ENCODE data around the gene MAD2L2. TPM values are rescaled to one million over a fixed set of nuclear protein-coding genes. Genes with fewer than 3 reads are reported as not detected.

Gene MAD2L2
- total and polyA plus RNA-seq, 9 of the 15 experiments (the other 6 are each of a cell fraction or from before 2014, with no cell fraction given) = 12.4 to 286 (median 143) TPM

GRCh38 chr1:11675325-11675724, 5.6 kb downstream of the MAD2L2 start (continued):
- TF ChIP-seq DNMT1 (IDR thresholded peaks at IDR 0.05) (no peak), RBFOX2 (IDR thresholded peaks at IDR 0.05; ENCODE audit: low read depth, low read length) (peak; percentile 53; the same call in 1 of the 2 replicates)

- Histone ChIP-seq H3K9me3 (replicated peaks; ENCODE audit: control insufficient read depth, insufficient read depth, low read depth, low read length) (no peaks in the 10 kb centered on the region), H3K9ac (ENCODE audit: insufficient read depth in 1 of 2, low read depth in 2 of 2, low read length in 2 of 2) (peak overlapping the region in 1 of 2 experiments; percentile 38; a peak in 1 of 4 replicates), H3K79me2 (ENCODE audit: control insufficient read depth, insufficient read depth, low read length) (peaks cover 9% of the 10 kb centered on the region; the same call in 2 of the 3 replicates), H3K27ac (ENCODE audit: extremely low read depth, low read depth, low read length) (no peak overlapping the region), H3K36me3 (ENCODE audit: control insufficient read depth, insufficient read depth, low read length) (peaks cover 86% of the 10 kb centered on the region), H4K20me1 (replicated peaks; ENCODE audit: control insufficient read depth, insufficient read depth, low read length) (peaks cover 8% of the 10 kb centered on the region), H3K4me3 (no peak overlapping the region), H2AFZ (ENCODE audit: low read depth, low read length) (no peak overlapping the region), H3K4me1 (replicated peaks in 1 of 2; ENCODE audit: control insufficient read depth in 2 of 2, insufficient read depth in 2 of 2, low read length in 2 of 2) (peaks cover 20 to 55% of the 10 kb centered on the region in 2 experiments), H3K4me2 (ENCODE audit: insufficient read depth, low read length) (no peak overlapping the region), H3K27me3 (ENCODE audit: control insufficient read depth in 2 of 2, insufficient read depth in 2 of 2, low read length in 2 of 2) (no peaks in the 10 kb centered on the region), H3K9me1 (ENCODE audit: control insufficient read depth, insufficient read depth, low read length) (peaks cover 8% of the 10 kb centered on the region)
- no TSS peak for BruUV-seq (replicated peaks)
- intact Hi-C loops (cut with micrococcal nuclease) (loop anchor here (5.0 kb wide), 1 partner anchor 33 kb away; no protein-coding TSS in a partner anchor), in situ Hi-C loops (cut with MboI) (no loop called here)
- DNase-seq (ENCODE audit: extremely low read depth in 1 of 4, low spot score in 3 of 4) (no peak), FAIRE-seq (no peak), ATAC-seq (no peak)
- ChIA-PET POLR2A (interaction anchor here (0.8 to 3.8 kb wide), 6 partner anchors 8 to 234 kb away, joined by 3 to 40 read pairs (median 13); partner anchors contain the start of genes FBXO6 and MAD2L2), CTCF (ENCODE audit: low intra/inter-chr PET ratio) (no interaction called here)
- WGBS (ENCODE audit: insufficient coverage, low coverage, missing lambda C conversion rate) = 89% methylated on average over 14 of the region's 14 CpGs
- peak; percentile 42; the same call in 1 of the 2 replicates for TF ChIP-seq RBFOX2 (IDR thresholded peaks at IDR 0.05; ENCODE audit: low read depth, low read length)
- TF ChIP-seq POLR2G (IDR thresholded peaks at IDR 0.05; ENCODE audit: low read depth, low read length) = peak; percentile 62
- no peak for TF ChIP-seq ZNF707 (CRISPR knock-in tag; conservative IDR thresholded peaks at IDR 0.05)
- TF ChIP-seq CBX8 (IDR thresholded peaks at IDR 0.05; ENCODE audit: borderline replicate concordance, extremely low read depth, low read depth, low read length, poor library complexity, severe bottlenecking) = no peak
- peak; percentile 25 for TF ChIP-seq ZFP36 (IDR thresholded peaks at IDR 0.05; ENCODE audit: low read depth, low read length, partially characterized antibody)
- no peak for TF ChIP-seq TRIM24 (IDR thresholded peaks at IDR 0.05)
These were observed 6.5 kb downstream of the MAD2L2 start for GRCh38 chr1:11674488-11674887.
